ES-I3 (cell line): ENCODE data around the gene SCAPER.
"Not testable (repeated sequence)": the region's sequence is repeated elsewhere in the genome, so short reads cannot be mapped to it uniquely, and the experiment has no call there.

Source experiments
- H3K36me3 ChIP-seq: 2 replicates; pipeline ENCODE4 v1.6.1; 2013; ENCODE audit warnings: mild to moderate bottlenecking, low read length, control low read depth, moderate library complexity; ENCODE audit not compliant: insufficient read depth
- H3K4me1 ChIP-seq: 2 replicates; pipeline ENCODE4 v1.6.1; 2013; ENCODE audit warnings: mild to moderate bottlenecking, control low read depth, low read length; ENCODE audit not compliant: insufficient read depth
- H3K9ac ChIP-seq: 2 replicates; pipeline ENCODE4 v1.6.1; 2013; ENCODE audit warnings: low read depth, mild to moderate bottlenecking, low read length, moderate library complexity
- H3K9me3 ChIP-seq: 2 replicates; pipeline ENCODE4 v1.6.1; 2013; ENCODE audit warnings: mild to moderate bottlenecking, low read length, moderate library complexity; ENCODE audit not compliant: control insufficient read depth, insufficient read depth

SCAPER gene

DNA sequence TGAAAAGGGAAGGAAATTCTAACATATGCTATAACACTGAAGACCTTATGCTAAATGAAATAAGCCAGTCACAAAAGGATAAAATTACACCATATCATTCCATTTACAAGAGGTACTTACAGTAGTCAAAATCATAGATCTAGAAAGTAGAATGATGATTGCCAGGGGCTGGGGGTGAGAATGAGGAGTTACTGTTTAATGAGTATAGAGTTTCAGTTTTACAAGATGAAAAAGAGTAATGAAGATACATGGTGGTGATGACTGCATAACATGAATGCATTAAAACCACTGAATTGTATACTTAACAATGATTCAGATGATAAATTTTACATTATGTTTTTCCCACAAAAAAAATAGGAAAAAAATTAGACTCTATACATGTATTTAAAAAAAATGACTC is 152.6 kb downstream of the SCAPER start:
- no peak overlapping the region for H3K9ac ChIP-seq
- H3K4me1 ChIP-seq, result no peaks in the 10 kb centered on the region
- no peaks in the 10 kb centered on the region for H3K36me3 ChIP-seq
- no peaks in the 10 kb centered on the region for H3K9me3 ChIP-seq

DNA sequence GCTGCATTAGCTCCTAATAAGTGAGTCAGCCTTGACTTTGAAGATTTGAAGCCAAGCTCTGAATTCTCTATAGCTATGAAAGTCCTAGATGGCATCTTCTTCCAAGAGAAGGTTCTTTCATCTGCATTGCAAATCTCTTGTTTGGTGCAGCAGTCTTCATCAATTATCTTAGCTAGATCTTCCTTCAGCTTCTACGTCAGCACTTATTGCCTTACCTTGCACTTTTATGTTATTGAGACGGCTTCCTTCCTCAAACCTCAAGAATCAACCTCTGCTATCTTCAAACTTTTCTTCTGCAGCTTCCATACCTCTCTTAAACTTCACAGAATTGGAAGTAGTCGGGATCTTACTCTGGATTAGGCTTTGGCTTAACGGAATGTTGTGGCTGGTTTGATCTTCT is 167.6 kb downstream of the SCAPER start:
- Histone ChIP-seq H3K9ac (no peak overlapping the region), H3K36me3 (no peaks in the 10 kb centered on the region; the same call in 1 of the 2 replicates), H3K4me1 (no peaks in the 10 kb centered on the region), H3K9me3 (no peaks in the 10 kb centered on the region)

DNA sequence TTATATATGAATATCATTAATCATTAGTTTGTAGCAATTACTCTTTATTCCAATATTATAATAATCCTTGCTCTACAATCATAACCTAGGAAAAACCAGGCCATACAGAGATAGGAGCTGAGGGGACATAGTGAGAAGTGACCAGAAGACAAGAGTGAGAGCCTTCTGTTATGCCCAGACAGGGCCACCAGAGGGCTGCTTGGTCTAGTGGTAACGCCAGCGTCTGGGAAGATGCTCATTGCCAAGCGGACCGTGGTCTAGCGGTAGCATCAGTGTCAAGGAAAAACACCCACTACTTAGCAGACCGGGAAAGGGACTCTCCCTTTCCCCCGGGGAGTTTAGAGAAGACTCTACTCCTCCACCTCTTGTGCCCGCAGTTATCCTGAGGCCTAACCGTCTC is 172.8 kb downstream of the SCAPER start:
- H3K9ac ChIP-seq, H3K9me3 ChIP-seq, H3K36me3 ChIP-seq, H3K4me1 ChIP-seq: not testable (repeated sequence)

DNA sequence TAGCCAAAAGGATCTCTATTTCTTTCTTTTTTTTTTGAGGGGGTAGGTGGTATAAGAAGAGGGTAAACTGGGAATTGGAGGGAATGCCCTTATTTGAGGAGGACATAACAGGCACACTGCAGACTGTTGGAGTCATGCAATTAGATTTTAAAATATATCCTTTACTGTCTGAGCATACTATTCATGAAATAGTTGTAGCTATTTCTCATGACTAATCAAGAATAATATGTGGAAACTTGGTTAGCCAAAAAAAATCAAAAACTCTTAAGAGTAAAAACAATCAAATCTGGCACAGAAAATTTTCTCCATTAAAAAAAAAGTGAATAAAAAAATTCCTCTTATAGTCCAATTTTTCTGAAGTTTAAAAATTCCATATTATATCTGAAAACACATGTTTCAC is 174.9 kb downstream of the SCAPER start:
- H3K4me1 ChIP-seq, result no peaks in the 10 kb centered on the region
- H3K9me3 ChIP-seq, result no peaks in the 10 kb centered on the region
- H3K9ac ChIP-seq, result no peak overlapping the region
- no peaks in the 10 kb centered on the region for H3K36me3 ChIP-seq

DNA sequence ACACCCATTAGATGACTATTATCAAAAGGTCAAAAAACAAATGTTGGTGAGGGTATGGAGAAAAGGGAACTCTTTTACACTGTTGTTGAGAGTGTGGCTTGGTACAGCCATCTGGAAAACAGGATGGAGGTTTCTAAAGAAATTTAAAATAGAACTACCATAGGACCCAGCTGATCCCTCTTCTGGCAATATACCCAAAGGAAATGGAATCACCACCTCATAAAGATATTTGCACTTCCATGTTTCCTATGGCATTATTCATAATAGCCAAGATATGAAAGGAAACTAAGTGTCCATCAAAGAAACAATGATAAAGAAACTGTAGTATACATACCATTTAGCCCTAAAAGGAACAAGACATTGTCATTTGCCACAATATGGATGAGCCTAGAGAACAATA is 186.3 kb downstream of the SCAPER start:
- H3K9ac ChIP-seq, result no peak overlapping the region
- no peaks in the 10 kb centered on the region for H3K4me1 ChIP-seq
- no peaks in the 10 kb centered on the region for H3K9me3 ChIP-seq

DNA sequence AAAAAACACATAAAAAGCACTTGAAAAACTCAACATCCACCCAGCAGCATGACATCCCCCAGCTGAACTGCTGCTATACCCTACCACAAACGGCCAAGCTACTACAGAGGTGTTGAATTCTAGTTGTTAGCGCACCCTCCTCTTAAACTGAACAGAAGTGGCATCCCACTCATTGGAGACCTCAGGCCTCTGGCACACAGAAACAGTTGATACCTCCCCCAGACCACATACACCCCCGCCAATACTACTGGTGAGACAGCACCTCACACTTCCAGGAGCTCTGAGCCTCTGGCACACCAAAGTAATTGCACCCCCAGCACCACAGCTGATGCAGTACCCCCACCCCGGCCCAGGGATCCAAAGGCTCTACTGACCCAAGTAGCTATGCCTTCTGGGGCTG is 190.2 kb downstream of the SCAPER start:
- Histone ChIP-seq H3K36me3 (no peaks in the 10 kb centered on the region), H3K9me3 (no peaks in the 10 kb centered on the region), H3K4me1 (no peaks in the 10 kb centered on the region), H3K9ac (no peak overlapping the region)

More for the DNA sequence above, 186.3 kb downstream of the SCAPER start:
- no peaks in the 10 kb centered on the region for H3K36me3 ChIP-seq

DNA sequence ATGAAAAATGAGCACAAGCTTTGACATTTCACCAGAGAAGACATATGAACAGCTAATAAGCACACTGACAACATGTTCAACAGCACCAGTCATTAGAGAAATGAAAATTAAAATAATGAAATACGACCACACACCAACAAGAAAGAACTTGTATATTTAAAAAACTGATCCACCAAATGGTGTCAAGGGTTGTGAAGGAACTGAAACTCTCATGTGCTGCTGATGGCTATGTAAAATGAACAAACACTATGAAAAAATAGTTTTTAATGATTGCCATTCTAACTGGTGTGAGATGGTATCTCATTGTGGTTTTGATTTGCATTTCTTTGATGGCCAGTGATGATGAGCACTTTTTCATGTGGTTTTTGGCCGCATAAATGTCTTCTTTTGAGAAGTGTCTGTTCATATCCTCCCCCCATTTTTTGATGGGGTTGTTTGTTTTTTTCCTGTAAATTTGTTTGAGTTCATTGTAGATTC is 193.8 kb downstream of the SCAPER start:
- Histone ChIP-seq H3K36me3 (no peaks in the 10 kb centered on the region), H3K9me3 (no peaks in the 10 kb centered on the region), H3K4me1 (no peaks in the 10 kb centered on the region), H3K9ac (no peak overlapping the region)

DNA sequence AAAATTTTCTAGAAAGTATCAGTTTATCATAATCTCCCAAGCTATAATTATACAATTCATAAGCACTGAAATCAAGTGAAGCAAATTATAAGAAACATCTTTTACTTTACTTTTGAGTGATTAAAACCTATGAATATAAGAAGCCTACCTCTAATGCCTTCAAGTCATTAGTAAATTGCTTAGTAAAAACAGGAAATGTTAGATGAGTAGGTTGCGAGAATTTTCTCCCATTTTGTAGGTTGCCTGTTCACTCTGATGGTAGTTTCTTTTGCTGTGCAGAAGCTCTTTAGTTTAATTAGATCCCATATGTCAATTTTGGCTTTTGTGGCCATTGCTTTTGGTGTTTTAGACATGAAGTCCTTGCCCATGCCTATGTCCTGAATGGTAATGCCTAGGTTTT is 201.1 kb downstream of the SCAPER start:
- H3K9ac ChIP-seq, H3K36me3 ChIP-seq, H3K4me1 ChIP-seq, H3K9me3 ChIP-seq: not testable (repeated sequence)

DNA sequence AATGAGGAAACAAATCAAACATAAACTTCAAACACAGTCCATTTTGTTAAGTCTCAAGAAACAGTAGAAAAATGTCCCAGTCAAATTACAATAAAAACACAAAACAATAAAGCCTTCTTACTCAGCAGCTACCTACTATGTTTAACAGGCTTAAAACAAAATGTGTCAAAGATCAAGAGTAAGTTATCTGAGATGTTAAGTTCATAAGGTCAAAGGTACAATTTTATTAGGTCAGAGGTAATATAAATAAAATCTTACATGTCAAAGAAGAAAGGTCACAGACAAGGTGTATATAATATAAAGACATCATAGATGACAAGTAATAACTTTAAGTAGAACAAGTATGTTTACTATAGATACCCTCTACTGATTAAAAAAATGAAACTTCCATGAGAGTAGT is 208.3 kb downstream of the SCAPER start:
- no peaks in the 10 kb centered on the region for H3K36me3 ChIP-seq
- no peak overlapping the region for H3K9ac ChIP-seq
- H3K4me1 ChIP-seq, result no peaks in the 10 kb centered on the region
- H3K9me3 ChIP-seq, result no peaks in the 10 kb centered on the region

DNA sequence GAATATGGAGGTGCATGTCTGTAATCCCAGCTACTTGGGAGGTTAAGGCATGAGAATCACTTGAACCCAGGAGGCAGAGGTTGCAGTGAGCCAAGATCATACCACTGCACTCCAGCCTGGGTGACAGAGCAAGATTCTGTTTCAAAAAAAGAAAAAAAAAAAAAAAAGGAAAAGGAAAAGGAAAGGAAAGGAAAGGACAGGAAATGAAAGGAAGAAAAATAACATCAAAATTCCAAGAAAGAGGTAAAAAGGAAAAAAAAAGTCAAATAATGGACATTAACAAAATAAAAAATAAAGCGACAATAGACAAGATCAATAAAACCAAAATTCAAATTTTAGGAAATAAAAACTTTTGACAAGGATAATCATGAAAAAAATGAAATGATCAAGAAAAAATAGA is 212.6 kb downstream of the SCAPER start:
- not testable (repeated sequence) for H3K9me3 ChIP-seq, H3K36me3 ChIP-seq, H3K9ac ChIP-seq, H3K4me1 ChIP-seq

DNA sequence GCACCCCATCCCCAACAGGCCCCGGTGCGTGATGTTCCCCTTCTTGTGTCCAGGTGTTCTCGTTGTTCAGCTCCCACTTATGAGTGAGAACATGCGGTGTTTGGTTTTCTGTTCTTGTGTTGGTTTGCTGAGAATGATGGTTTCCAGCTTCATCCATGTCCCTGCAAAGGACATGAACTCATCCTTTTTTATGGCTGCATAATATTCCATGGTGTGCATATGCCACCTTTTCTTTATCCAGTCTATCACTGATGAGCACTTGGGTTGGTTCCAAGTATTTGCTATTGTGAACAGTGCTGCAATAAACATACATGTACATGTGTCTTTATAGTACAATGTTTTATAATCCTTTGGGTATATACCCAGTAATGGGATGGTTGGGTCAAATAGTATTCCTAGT is 217.5 kb downstream of the SCAPER start:
- not testable (repeated sequence) for H3K36me3 ChIP-seq, H3K9ac ChIP-seq, H3K4me1 ChIP-seq, H3K9me3 ChIP-seq

DNA sequence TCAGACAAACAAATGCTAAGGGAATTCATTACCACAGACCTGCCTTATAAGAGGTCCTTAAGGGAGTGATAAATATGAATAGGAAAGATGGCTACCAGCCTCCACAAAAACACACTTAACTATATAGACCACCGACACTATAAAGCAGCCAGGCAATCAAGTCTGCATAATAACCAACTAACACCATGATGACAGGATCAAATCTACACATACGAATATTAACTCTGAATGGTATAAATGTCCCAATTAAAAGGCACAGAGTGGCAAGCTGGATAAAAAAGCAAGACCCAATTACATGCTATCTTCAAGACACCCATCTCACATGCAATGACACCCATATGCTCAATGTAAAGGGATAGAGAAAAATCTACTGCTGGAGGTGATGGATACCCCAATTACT is 221.1 kb downstream of the SCAPER start:
- Histone ChIP-seq H3K4me1 (no peaks in the 10 kb centered on the region), H3K36me3 (no peaks in the 10 kb centered on the region), H3K9ac (no peak overlapping the region), H3K9me3 (no peaks in the 10 kb centered on the region)

DNA sequence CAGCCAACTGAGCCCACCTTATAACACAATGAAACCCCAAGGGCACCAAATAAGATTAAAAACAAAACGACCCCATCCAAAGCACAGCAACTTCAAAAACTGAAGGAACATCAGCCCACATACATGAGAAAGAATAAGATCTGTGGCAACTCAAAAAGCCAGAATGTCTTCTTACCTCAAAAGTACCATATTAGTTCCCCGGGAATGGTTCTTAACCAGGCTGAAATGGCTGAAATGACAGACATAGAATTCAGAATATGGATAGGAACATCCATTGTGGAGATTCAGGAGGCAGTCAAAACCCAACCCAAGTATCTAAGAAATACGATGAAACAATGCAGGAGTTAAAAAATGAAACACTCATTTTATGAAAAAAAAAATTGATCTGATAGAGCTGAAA is 222.3 kb downstream of the SCAPER start:
- Histone ChIP-seq H3K9ac (no peak overlapping the region), H3K36me3 (no peaks in the 10 kb centered on the region), H3K4me1 (no peaks in the 10 kb centered on the region), H3K9me3 (no peaks in the 10 kb centered on the region)

DNA sequence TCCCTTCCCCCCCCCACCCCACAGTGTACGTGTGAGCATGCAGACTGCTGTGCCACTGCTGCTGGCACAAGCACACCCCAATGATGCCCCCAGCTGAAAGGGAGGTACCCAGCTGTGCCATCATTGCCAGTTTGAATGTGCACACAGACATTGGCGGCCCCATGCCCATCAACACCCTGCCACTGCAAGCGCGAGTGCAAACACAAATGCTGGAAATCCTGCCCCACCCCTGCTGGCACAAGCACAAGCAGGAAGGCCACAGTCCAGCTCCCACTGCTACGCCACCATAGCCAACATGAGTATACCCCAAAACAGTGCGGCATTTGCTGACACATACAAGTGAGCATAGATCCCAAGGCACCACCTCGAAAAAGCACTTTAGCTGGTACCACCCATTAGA is 222.9 kb downstream of the SCAPER start:
- Histone ChIP-seq H3K36me3 (no peaks in the 10 kb centered on the region), H3K9me3 (no peaks in the 10 kb centered on the region), H3K9ac (no peak overlapping the region), H3K4me1 (no peaks in the 10 kb centered on the region)

DNA sequence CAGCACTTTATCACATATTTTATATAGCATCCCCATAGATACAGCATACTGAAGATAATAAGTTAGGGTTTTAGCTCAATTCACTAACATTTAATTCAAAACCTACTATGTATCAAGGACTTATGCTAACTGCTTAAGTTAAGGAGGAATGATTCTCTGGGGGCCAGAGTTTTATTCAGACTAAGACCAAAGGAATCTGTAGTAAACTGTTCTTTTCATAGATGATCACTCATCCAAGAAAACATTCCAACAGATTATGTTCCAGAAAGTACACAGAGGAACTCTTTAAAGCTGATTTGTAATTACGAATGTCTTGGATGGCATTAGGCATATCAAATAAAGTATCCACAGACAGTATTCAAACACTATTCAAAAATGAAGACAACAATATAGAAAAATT is 226.4 kb downstream of the SCAPER start:
- H3K9ac ChIP-seq, result no peak overlapping the region
- no peaks in the 10 kb centered on the region for H3K36me3 ChIP-seq
- no peaks in the 10 kb centered on the region for H3K9me3 ChIP-seq
- H3K4me1 ChIP-seq, result no peaks in the 10 kb centered on the region

DNA sequence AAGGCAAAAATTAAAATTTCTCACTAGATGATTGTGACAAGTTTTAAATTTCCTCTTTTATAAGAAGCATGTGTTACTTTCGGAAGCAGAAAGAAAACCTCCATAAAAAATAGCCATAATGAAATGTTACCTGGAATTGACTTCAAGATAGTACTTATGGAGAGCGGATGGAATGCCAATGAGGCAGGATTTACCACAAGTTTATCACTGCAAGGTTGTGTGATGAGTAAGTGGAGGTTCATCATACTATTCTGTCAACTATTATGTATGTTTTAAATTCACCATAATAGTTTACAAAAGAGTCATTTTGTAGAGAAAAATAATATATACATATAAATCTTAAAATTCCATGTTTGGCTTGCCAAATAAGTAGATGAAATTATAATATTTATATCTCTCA is 230.3 kb downstream of the SCAPER start:
- H3K4me1 ChIP-seq, result peaks cover 6% of the 10 kb centered on the region; the same call in 1 of the 2 replicates
- H3K36me3 ChIP-seq, result no peaks in the 10 kb centered on the region
- no peak overlapping the region for H3K9ac ChIP-seq
- no peaks in the 10 kb centered on the region for H3K9me3 ChIP-seq
